Heart left ventricle (tissue), 13 donors: ENCODE measurements around the gene GALNT18.

Experiments
- POLR2A ChIP-seq, 2 donors: fragments of 450-650 bp; IDR thresholded peaks; one replicate each; pipeline ENCODE4 v1.6.1; 2017; ENCODE audit warnings: antibody characterized with exemption in 2 of 2, mild to moderate bottlenecking in 2 of 2, moderate library complexity in 2 of 2
- TF ChIP-seq, protein P1 (sequence below), 12 donors: fragments of 200-600 bp; sonication (generic) in 4 of 12; IDR thresholded peaks; one replicate each; pipeline versions ENCODE4 v1.5.0 to v1.8.0; 2018 to 2022; ENCODE audit warnings: antibody characterized with exemption in 12 of 12, mild to moderate bottlenecking in 5 of 12
- donor health status: ischemic (EF 13 %, LVEDD 7.1; RV severe dilation, severe dysfunction).
- donor health status: DM: no; HTN: yes; CAD: no.
- donor health status: DM: no; HTN: no; CAD: no.
- donor health status: ischemic (EF 25% LVEDD 6.9; RV normal size, moderate dysfunction).
- donor health status: ischemic (EF 25% LVEDD 5.7; RV mildly dilated, moderate dysfunction).
- donor health status: ischemic (EF 35%, LVEDD 5.7; RV mildly dilated, moderate dysfunction).
- donor health status: nonischemic (EF 11% LVEDD 7.7; RV severe dilation, severe dysfunction).
- donor health status: DM: yes; HTN: yes; CAD: no.
- donor health status: PGD.
- donor health status: ischemic (EF 29% LVEDD 5.4; RV normal size, mild dysfunction).
- donor health status: nonischemic (EF 23%, LVEDD 6.1; RV moderate dilation, normal function).

- TF ChIP-seq, protein P1, sequence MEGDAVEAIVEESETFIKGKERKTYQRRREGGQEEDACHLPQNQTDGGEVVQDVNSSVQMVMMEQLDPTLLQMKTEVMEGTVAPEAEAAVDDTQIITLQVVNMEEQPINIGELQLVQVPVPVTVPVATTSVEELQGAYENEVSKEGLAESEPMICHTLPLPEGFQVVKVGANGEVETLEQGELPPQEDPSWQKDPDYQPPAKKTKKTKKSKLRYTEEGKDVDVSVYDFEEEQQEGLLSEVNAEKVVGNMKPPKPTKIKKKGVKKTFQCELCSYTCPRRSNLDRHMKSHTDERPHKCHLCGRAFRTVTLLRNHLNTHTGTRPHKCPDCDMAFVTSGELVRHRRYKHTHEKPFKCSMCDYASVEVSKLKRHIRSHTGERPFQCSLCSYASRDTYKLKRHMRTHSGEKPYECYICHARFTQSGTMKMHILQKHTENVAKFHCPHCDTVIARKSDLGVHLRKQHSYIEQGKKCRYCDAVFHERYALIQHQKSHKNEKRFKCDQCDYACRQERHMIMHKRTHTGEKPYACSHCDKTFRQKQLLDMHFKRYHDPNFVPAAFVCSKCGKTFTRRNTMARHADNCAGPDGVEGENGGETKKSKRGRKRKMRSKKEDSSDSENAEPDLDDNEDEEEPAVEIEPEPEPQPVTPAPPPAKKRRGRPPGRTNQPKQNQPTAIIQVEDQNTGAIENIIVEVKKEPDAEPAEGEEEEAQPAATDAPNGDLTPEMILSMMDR (IDR thresholded peaks at IDR 0.05): no peak
- TF ChIP-seq POLR2A (IDR thresholded peaks at IDR 0.05): no peak
These were observed 230.6 kb downstream of the GALNT18 start for GRCh38 chr11:11391169-11391568.
